H1 (cell line): ENCODE measurements around the gene CNOT2. TPM values are rescaled to one million over a fixed set of nuclear protein-coding genes. Genes with fewer than 3 reads are reported as not detected.

Source experiments
- CTCF ChIA-PET: fragments of 300-600 bp; sonication (Branson Sonifier 250); formaldehyde crosslinking; loops from one replicate; lab custom pipeline; 2021; ENCODE audit not compliant: partially characterized antibody; lab: Charles Lee
- POLR2A ChIA-PET: fragments of 300-600 bp; sonication (Branson Sonifier 250); formaldehyde crosslinking; loops from one replicate; lab custom pipeline; 2021; ENCODE audit warnings: inconsistent platforms; ENCODE audit not compliant: partially characterized antibody; lab: Charles Lee
- DNase-seq, 2 experiments: peaks; one replicate each; pipeline versions ENCODE4 v3.0.0 to v3.0.0-alpha.2; 2010 to 2022; ENCODE audit warnings: low spot score in 2 of 2, low read depth in 1 of 2, mixed read lengths in 1 of 2
- FAIRE-seq: peaks from 2 replicates; lab custom pipeline; 2011; peaks lifted over from hg19 to GRCh38; lab: Jason Lieb, UNC
- H2AFZ ChIP-seq: 2 replicates; pipeline ENCODE4 v1.8.1; 2012; ENCODE audit warnings: low read length, inconsistent platforms
- H2AK5ac ChIP-seq: 2 replicates; pipeline ENCODE4 v1.6.1; 2013; ENCODE audit warnings: low read depth, low read length
- H2BK120ac ChIP-seq: replicated peaks from 2 replicates; pipeline ENCODE3; 2013; ENCODE audit warnings: low read depth, low read length, inconsistent platforms
- H2BK12ac ChIP-seq: 2 replicates; pipeline ENCODE4 v1.6.1; 2013; ENCODE audit warnings: low read depth, low read length
- H2BK15ac ChIP-seq: 2 replicates; pipeline ENCODE4 v1.6.1; 2013; ENCODE audit warnings: low read length
- H2BK20ac ChIP-seq: 2 replicates; pipeline ENCODE4 v1.6.1; 2013; ENCODE audit warnings: low read length
- H2BK5ac ChIP-seq: 2 replicates; pipeline ENCODE4 v1.6.1; 2013; ENCODE audit warnings: low read depth, low read length
- H3K14ac ChIP-seq: 2 replicates; pipeline ENCODE4 v1.6.1; 2013; ENCODE audit warnings: inconsistent platforms; ENCODE audit not compliant: insufficient read length
- H3K18ac ChIP-seq: 2 replicates; pipeline ENCODE4 v1.6.1; 2013; ENCODE audit warnings: low read length; ENCODE audit errors: extremely low read depth
- H3K23ac ChIP-seq: 2 replicates; pipeline ENCODE4 v1.6.1; 2013; ENCODE audit warnings: inconsistent platforms; ENCODE audit not compliant: insufficient read length
- H3K23me2 ChIP-seq: 2 replicates; pipeline ENCODE4 v1.6.1; 2013; ENCODE audit warnings: low read depth, low read length
- H3K27ac ChIP-seq: 2 replicates; pipeline ENCODE4 v1.6.1; 2011; ENCODE audit warnings: low read depth, low read length, inconsistent platforms
- H3K27me3 ChIP-seq, 4 experiments: replicated peaks in 1 of 4; 1 replicate in 1 of 4; 2 replicates in 3 of 4; pipeline versions ENCODE4 v1.6.1 to v1.8.1; 2011 to 2013; ENCODE audit warnings: low read length in 3 of 4, mild to moderate bottlenecking in 3 of 4, inconsistent platforms in 2 of 4, mixed read lengths in 2 of 4, moderate library complexity in 1 of 4; ENCODE audit not compliant: control insufficient read depth in 3 of 4, insufficient read depth in 3 of 4; ENCODE audit errors: extremely low read depth in 1 of 4
- H3K36me3 ChIP-seq, 4 experiments: 2 replicates each; pipeline versions ENCODE4 v1.6.1 to v1.8.1; 2011 to 2013; ENCODE audit warnings: mild to moderate bottlenecking in 4 of 4, low read length in 3 of 4, moderate library complexity in 2 of 4, control low read depth in 1 of 4, inconsistent platforms in 1 of 4; ENCODE audit not compliant: insufficient read depth in 4 of 4, control insufficient read depth in 2 of 4
- H3K4ac ChIP-seq: replicated peaks from 2 replicates; pipeline ENCODE3; 2013; ENCODE audit warnings: low read length, low read depth, mixed read lengths, inconsistent platforms; ENCODE audit not compliant: insufficient read length
- H3K4me1 ChIP-seq, 4 experiments: replicated peaks in 1 of 4; 1 replicate in 1 of 4; 2 replicates in 3 of 4; pipeline versions ENCODE4 v1.6.1 to v1.8.1; 2011 to 2013; ENCODE audit warnings: low read length in 3 of 4, inconsistent platforms in 2 of 4, mixed read lengths in 1 of 4; ENCODE audit not compliant: insufficient read depth in 4 of 4, control insufficient read depth in 3 of 4
- H3K4me2 ChIP-seq, 2 experiments: 2 replicates each; pipeline versions ENCODE4 v1.6.1 to v1.8.1; 2011 to 2013; ENCODE audit warnings: low read depth in 2 of 2, low read length in 2 of 2, control low read depth in 1 of 2, inconsistent platforms in 1 of 2, mild to moderate bottlenecking in 1 of 2; ENCODE audit not compliant: insufficient read depth in 1 of 2
- H3K4me3 ChIP-seq, 4 experiments: fragments of 200-600, 300-600 bp in 1 of 4; sonication (generic), shearing (Covaris generic), sonication (Bioruptor Twin) in 1 of 4; 2 replicates each; pipeline versions ENCODE4 v1.5.1 to v1.8.1; 2011 to 2016; ENCODE audit warnings: low read length in 4 of 4, low read depth in 3 of 4, control low read depth in 2 of 4, inconsistent platforms in 2 of 4, mild to moderate bottlenecking in 2 of 4, mixed read lengths in 1 of 4, moderate library complexity in 1 of 4; ENCODE audit not compliant: insufficient read depth in 2 of 4; ENCODE audit errors: extremely low read depth in 1 of 4
- H3K56ac ChIP-seq: replicated peaks from 2 replicates; pipeline ENCODE3; 2013; ENCODE audit warnings: low read depth, mild to moderate bottlenecking, mixed read lengths, low read length, inconsistent platforms; ENCODE audit not compliant: insufficient read length
- H3K79me1 ChIP-seq: 2 replicates; pipeline ENCODE4 v1.6.1; 2013; ENCODE audit warnings: low read depth, low read length, control low read depth
- H3K79me2 ChIP-seq, 2 experiments: 2 replicates each; pipeline versions ENCODE4 v1.6.1 to v1.8.1; 2012 to 2013; ENCODE audit warnings: low read length in 2 of 2, mild to moderate bottlenecking in 2 of 2, inconsistent platforms in 1 of 2; ENCODE audit not compliant: insufficient read depth in 2 of 2, control insufficient read depth in 1 of 2
- H3K9ac ChIP-seq, 4 experiments: replicated peaks in 1 of 4; 1 replicate in 1 of 4; 2 replicates in 3 of 4; pipeline versions ENCODE4 v1.6.1 to v1.8.1; 2011 to 2013; ENCODE audit warnings: low read depth in 3 of 4, low read length in 3 of 4, control low read depth in 2 of 4, mild to moderate bottlenecking in 2 of 4, moderate library complexity in 2 of 4, inconsistent platforms in 1 of 4; ENCODE audit errors: extremely low read depth in 1 of 4
- H3K9me3 ChIP-seq, 2 experiments: 2 replicates each; pipeline versions ENCODE4 v1.6.1 to v1.8.1; 2012 to 2013; ENCODE audit warnings: mild to moderate bottlenecking in 2 of 2, moderate library complexity in 2 of 2, control low read depth in 1 of 2, inconsistent platforms in 1 of 2, low read depth in 1 of 2, low read length in 1 of 2, mixed read lengths in 1 of 2; ENCODE audit not compliant: insufficient read depth in 2 of 2
- H4K20me1 ChIP-seq, 2 experiments: replicated peaks in 1 of 2; 2 replicates each; pipeline versions ENCODE3 to v1.8.1; 2011 to 2013; ENCODE audit warnings: inconsistent platforms in 2 of 2, low read length in 2 of 2, mild to moderate bottlenecking in 1 of 2; ENCODE audit not compliant: insufficient read depth in 2 of 2, control insufficient read depth in 1 of 2
- H4K5ac ChIP-seq: 2 replicates; pipeline ENCODE4 v1.6.1; 2013; ENCODE audit warnings: low read length, low read depth, mixed read lengths, inconsistent platforms; ENCODE audit not compliant: insufficient read length
- H4K8ac ChIP-seq: 2 replicates; pipeline ENCODE4 v1.8.0; 2013; ENCODE audit warnings: mild to moderate bottlenecking, moderate library complexity, low read length, inconsistent platforms; ENCODE audit not compliant: insufficient read depth; ENCODE audit errors: extremely low read depth
- H4K91ac ChIP-seq: replicated peaks from 2 replicates; pipeline ENCODE3; 2013; ENCODE audit warnings: low read length, mixed read lengths, inconsistent platforms; ENCODE audit not compliant: insufficient read length
- ATF2 ChIP-seq: IDR thresholded peaks from 2 replicates; pipeline ENCODE4 v1.6.1; 2012; ENCODE audit warnings: low read length, inconsistent platforms
- BACH1 ChIP-seq: IDR thresholded peaks from 2 replicates; pipeline ENCODE4 v1.6.1; 2012; ENCODE audit warnings: low read length, improper control_type of control experiment
- CEBPB ChIP-seq: IDR thresholded peaks from 2 replicates; pipeline ENCODE4 v1.6.1; 2012; ENCODE audit warnings: low read depth, low read length
- CHD1 ChIP-seq: IDR thresholded peaks from 2 replicates; pipeline ENCODE4 v1.6.1; 2012; ENCODE audit warnings: low read depth, low read length, improper control_type of control experiment
- E2F6 ChIP-seq: IDR thresholded peaks from 2 replicates; pipeline ENCODE4 v1.6.1; 2012; ENCODE audit warnings: inconsistent platforms
- GABPA ChIP-seq: IDR thresholded peaks from 2 replicates; pipeline ENCODE4 v1.6.1; 2011; ENCODE audit warnings: mild to moderate bottlenecking, low read length, moderate library complexity, borderline replicate concordance; ENCODE audit not compliant: insufficient read depth
- TAF1 ChIP-seq: IDR thresholded peaks from 2 replicates; pipeline ENCODE4 v1.6.1; 2011; ENCODE audit warnings: mild to moderate bottlenecking, low read depth, low read length
- WGBS, 2 experiments: shearing (Covaris generic) in 1 of 2; methylation state at CpG; one replicate each; pipeline versions ENCODE4 v1.1.6 to v1.1.7; 2013 to 2015; ENCODE audit warnings: low lambda C conversion rate in 2 of 2, mixed read lengths in 2 of 2, inconsistent platforms in 1 of 2, low coverage in 1 of 2, missing lambda C conversion rate in 1 of 2; ENCODE audit not compliant: insufficient replicate concordance in 2 of 2, insufficient coverage in 1 of 2, insufficient read length in 1 of 2; ENCODE audit errors: extremely low coverage in 1 of 2, missing lambda C conversion rate in 1 of 2; 5-methylcytosine and 5-hydroxymethylcytosine counted together
- polyA plus RNA-seq, 7 experiments: library from polyadenylated mRNA; depleted of rRNA in 3 of 7; stranded (reverse) in 5 of 7; unstranded in 2 of 7; fragments of >200 nt in 5 of 7; fragments of 200-250 nt in 2 of 7; gene quantifications; 1 replicate in 5 of 7; 2 replicates in 1 of 7; 4 replicates in 1 of 7; pipeline versions ENCODE4 v1.2.1 to v1.2.3, GENCODE V29; 2011 to 2013; ENCODE audit warnings: missing spikeins in 2 of 7, mixed read lengths in 2 of 7
- total RNA-seq: library from RNA; stranded (reverse); fragmentation: NEBNext Ultra II Directional; extraction: Animal tissue kit (Norgen Biotek cat#: 25700); gene quantifications from 2 replicates; pipeline ENCODE4 v1.2.1, GENCODE V29; 2021

Gene CNOT2
- total and polyA plus RNA-seq, 2 of the 8 experiments (the other 6 are each of a cell fraction or from before 2014, with no cell fraction given), result 61.2 to 64.8 TPM

GRCh38 chr12:70399311-70399710, 156.1 kb downstream of the CNOT2 start:
- DNase-seq (no peak), FAIRE-seq (no peak)
- no peak overlapping the region for H4K5ac ChIP-seq

More at GRCh38 chr12:70399311-70399710, 156.1 kb downstream of the CNOT2 start:
- no peaks in the 10 kb centered on the region for H3K4me1 ChIP-seq
- no peak for TF ChIP-seq BACH1
- no peak for TF ChIP-seq CEBPB
- TF ChIP-seq GABPA, result no peak
- no peak for TF ChIP-seq ATF2
- no peak for TF ChIP-seq CHD1
- TF ChIP-seq TAF1, result no peak
- no peak for TF ChIP-seq E2F6
- TF ChIP-seq, all 59 proteins: peak for 0
- H3K9ac ChIP-seq, result no peak overlapping the region
- H3K79me2 ChIP-seq, result no peaks in the 10 kb centered on the region; a peak in 1 of 4 replicates
- H3K14ac ChIP-seq, result no peak overlapping the region
- 78% methylated on average over 6 of the region's 6 CpGs; no CpG with 5 or more reads in 1 of the 2 experiments for WGBS, 2 experiments
- no peak overlapping the region for H2AFZ ChIP-seq
- no peaks in the 10 kb centered on the region for H3K9me3 ChIP-seq
- no peak overlapping the region for H3K4me2 ChIP-seq
- H3K36me3 ChIP-seq, result peaks cover 0 to 17% (median 10%) of the 10 kb centered on the region in 4 experiments; a peak in 3 of 8 replicates
- H3K56ac ChIP-seq, result no peak overlapping the region
- no peak overlapping the region for H2AK5ac ChIP-seq
- POLR2A ChIA-PET, result no interaction called here
- no peak overlapping the region for H3K4me3 ChIP-seq
- H4K20me1 ChIP-seq, result no peaks in the 10 kb centered on the region
- H3K79me1 ChIP-seq, result no peaks in the 10 kb centered on the region
- H3K23me2 ChIP-seq, result no peaks in the 10 kb centered on the region
- H3K27ac ChIP-seq, result no peak overlapping the region
- H2BK120ac ChIP-seq, result no peak overlapping the region
- H3K4ac ChIP-seq, result no peak overlapping the region
- no peak overlapping the region for H2BK15ac ChIP-seq
- no peak overlapping the region for H4K91ac ChIP-seq
- CTCF ChIA-PET, result interaction anchor here (0.6 to 1.6 kb wide), 5 partner anchors 8 to 522 kb away, joined by 3 to 4 read pairs (median 3); no protein-coding TSS in a partner anchor
- H2BK5ac ChIP-seq, result no peak overlapping the region
- H3K18ac ChIP-seq, result no peak overlapping the region
- H2BK12ac ChIP-seq, result no peak overlapping the region
- H4K8ac ChIP-seq, result no peak overlapping the region
- no peak overlapping the region for H3K23ac ChIP-seq
- H3K27me3 ChIP-seq, result no peaks in the 10 kb centered on the region
- H2BK20ac ChIP-seq, result no peak overlapping the region
